Measurements from ENCODE around the gene PRKAR1B. TPM values are rescaled to one million over a fixed set of nuclear protein-coding genes. Genes with fewer than 3 reads are reported as not detected.

The PRKAR1B gene
- total and polyA plus RNA-seq, 7 experiments from 2014 or later, result 16.1 to 51.4 (median 28.7) TPM

DNA sequence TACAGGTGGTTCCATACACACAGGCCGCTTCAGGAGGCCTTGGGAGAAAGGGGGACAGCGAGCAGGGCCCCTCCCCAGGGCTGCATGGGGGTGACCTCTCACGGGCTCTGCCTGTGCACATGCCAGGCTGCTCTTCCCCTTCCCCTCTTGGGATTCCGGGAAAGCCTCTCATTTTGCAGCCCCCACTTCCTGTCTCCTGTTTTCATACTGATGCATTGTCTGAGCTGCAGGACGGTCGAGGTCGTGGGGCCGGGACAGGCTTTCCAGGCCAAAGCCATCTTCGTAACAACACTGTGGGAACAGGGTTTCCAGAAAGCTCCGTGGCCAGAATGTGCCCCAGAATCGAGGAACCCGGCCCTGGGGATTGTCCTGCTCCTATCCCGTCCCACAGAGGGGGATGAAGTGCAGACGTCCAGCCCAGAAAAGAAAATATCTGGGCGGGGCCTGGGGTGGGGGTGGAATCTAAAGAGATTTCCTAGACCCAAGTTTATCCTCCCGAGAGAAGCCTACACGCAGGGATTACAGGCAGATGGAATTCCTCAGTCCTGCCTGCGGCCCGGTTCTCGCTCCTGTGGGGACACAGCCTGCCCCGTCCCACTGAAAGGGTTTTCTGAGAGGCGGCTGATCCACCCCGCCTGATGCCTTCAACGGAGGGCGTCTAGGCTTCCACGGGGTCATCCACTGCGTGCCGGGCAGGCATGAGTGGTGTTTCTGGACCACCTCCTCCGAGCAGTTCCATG is 30.1 kb downstream of the PRKAR1B start:
- H3K9me3 ChIP-seq (ENCODE audit: control insufficient read depth in 2 of 3, low read length in 3 of 3), result no peaks in the 10 kb centered on the region
- no peaks in the 10 kb centered on the region for H3K27me3 ChIP-seq (ENCODE audit: control insufficient read depth in 2 of 2, insufficient read depth in 2 of 2, low read length in 2 of 2)
- no peaks in the 10 kb centered on the region for H3K27me3 Mint-ChIP-seq
- peaks cover 0 to 37% (median 0%) of the 10 kb centered on the region in 3 experiments for H3K36me3 ChIP-seq (ENCODE audit: control insufficient read depth in 2 of 3, insufficient read depth in 3 of 3, low read length in 3 of 3)
- intact Hi-C loops (cut with micrococcal nuclease), result no loop called here
- ChIA-PET CTCF (no interaction called here), POLR2A (no interaction called here)
- no peak overlapping the region for H3K4me3 Mint-ChIP-seq
- no peak for DNase-seq
- H3K36me3 Mint-ChIP-seq, result peaks cover 6 to 49% (median 18%) of the 10 kb centered on the region in 5 donors
- H3K4me3 ChIP-seq (ENCODE audit: low read length), result no peak overlapping the region
- no peak overlapping the region for H3K27ac ChIP-seq (ENCODE audit: low read depth, low read length)
- no peak for ATAC-seq
- H3K4me1 ChIP-seq (ENCODE audit: control insufficient read depth in 2 of 2, insufficient read depth in 2 of 2, low read length in 2 of 2), result no peaks in the 10 kb centered on the region
- H3K27ac Mint-ChIP-seq, result no peak overlapping the region
- H3K4me1 Mint-ChIP-seq, result peaks cover 0 to 21% (median 9%) of the 10 kb centered on the region in 7 donors
- peaks cover 0 to 6% (median under 1%) of the 10 kb centered on the region in 11 donors for H3K9me3 Mint-ChIP-seq

DNA sequence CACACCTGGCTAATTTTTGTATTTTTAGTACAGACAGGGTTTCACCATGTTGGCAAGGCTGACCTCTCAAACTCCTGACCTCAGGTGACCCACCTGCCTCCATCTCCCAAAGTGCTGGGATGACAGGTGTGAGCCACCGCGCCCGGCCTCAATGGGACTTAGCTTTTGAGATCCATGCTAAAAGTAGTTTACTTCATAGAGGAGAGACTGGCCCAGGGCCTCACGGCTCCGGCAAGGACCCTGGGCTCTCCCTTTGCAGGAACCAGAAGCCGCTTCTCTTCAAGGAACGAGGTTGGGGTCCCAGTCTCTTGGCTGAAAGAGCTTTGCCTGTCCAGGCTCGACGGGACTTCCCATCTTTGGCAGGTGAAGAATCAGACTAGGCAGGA is 30.7 kb downstream of the PRKAR1B start:
- ChIA-PET POLR2A (no interaction called here), CTCF (no interaction called here)
- Histone ChIP-seq H3K27me3 (ENCODE audit: control insufficient read depth in 2 of 2, insufficient read depth in 2 of 2, low read length in 2 of 2) (no peaks in the 10 kb centered on the region), H3K4me1 (ENCODE audit: control insufficient read depth in 2 of 2, insufficient read depth in 2 of 2, low read length in 2 of 2) (no peaks in the 10 kb centered on the region), H3K4me3 (ENCODE audit: low read length) (no peak overlapping the region), H3K27ac (ENCODE audit: low read depth, low read length) (no peak overlapping the region), H3K9me3 (ENCODE audit: control insufficient read depth in 2 of 3, low read length in 3 of 3) (no peaks in the 10 kb centered on the region), H3K36me3 (ENCODE audit: control insufficient read depth in 2 of 3, insufficient read depth in 3 of 3, low read length in 3 of 3) (peaks cover 0 to 37% (median 0%) of the 10 kb centered on the region in 3 experiments)
- intact Hi-C loops (cut with micrococcal nuclease), result no loop called here
- peaks cover 0 to 9% (median 3%) of the 10 kb centered on the region in 11 donors for H3K9me3 Mint-ChIP-seq
- no peak overlapping the region for H3K27ac Mint-ChIP-seq
- no peaks in the 10 kb centered on the region for H3K27me3 Mint-ChIP-seq
- no peak for ATAC-seq
- no peak overlapping the region for H3K4me3 Mint-ChIP-seq
- peaks cover 10 to 49% (median 20%) of the 10 kb centered on the region in 5 donors for H3K36me3 Mint-ChIP-seq
- H3K4me1 Mint-ChIP-seq, result peaks cover 0 to 18% (median 3%) of the 10 kb centered on the region in 7 donors
- no peak for DNase-seq

DNA sequence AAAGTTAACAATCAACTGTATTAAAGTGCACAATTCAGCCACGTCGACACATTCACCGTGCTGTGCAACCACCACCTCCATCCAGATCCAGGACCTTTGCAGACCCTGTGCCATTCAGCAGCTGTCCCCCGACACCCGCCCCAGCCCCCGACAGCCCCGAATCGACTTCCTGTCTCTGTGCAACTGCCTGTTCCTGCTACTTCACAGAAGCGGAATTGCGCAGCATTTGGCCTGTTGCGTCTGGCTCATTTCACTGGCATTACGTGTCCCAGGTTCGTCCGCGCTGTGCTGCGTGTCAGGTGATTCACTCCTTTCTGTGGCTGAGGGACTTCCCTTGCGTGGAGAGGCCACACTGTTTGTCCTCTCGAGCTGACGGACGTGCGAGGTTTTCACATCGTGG is 33.8 kb downstream of the PRKAR1B start:
- ChIA-PET CTCF (no interaction called here), POLR2A (interaction anchor here (0.6 kb wide), 1 partner anchor 13 kb away, joined by 10 read pairs; no protein-coding TSS in a partner anchor)
- no peaks in the 10 kb centered on the region for H3K4me1 ChIP-seq (ENCODE audit: control insufficient read depth in 2 of 2, insufficient read depth in 2 of 2, low read length in 2 of 2)
- no peak overlapping the region for H3K27ac Mint-ChIP-seq
- H3K4me3 ChIP-seq (ENCODE audit: low read length), result no peak overlapping the region
- peaks cover 0 to 9% (median 0%) of the 10 kb centered on the region in 7 donors for H3K4me1 Mint-ChIP-seq
- peaks cover 0 to 6% (median 0%) of the 10 kb centered on the region in 3 experiments for H3K9me3 ChIP-seq (ENCODE audit: control insufficient read depth in 2 of 3, low read length in 3 of 3)
- no peak overlapping the region for H3K4me3 Mint-ChIP-seq
- DNase-seq, result no peak
- peaks cover 0 to 21% (median 0%) of the 10 kb centered on the region in 3 experiments for H3K36me3 ChIP-seq (ENCODE audit: control insufficient read depth in 2 of 3, insufficient read depth in 3 of 3, low read length in 3 of 3)
- intact Hi-C loops (cut with micrococcal nuclease), result no loop called here
- no peak overlapping the region for H3K27ac ChIP-seq (ENCODE audit: low read depth, low read length)
- ATAC-seq, result no peak
- H3K36me3 Mint-ChIP-seq, result peaks cover 10 to 58% (median 28%) of the 10 kb centered on the region in 5 donors
- H3K27me3 ChIP-seq (ENCODE audit: control insufficient read depth in 2 of 2, insufficient read depth in 2 of 2, low read length in 2 of 2), result no peaks in the 10 kb centered on the region
- H3K9me3 Mint-ChIP-seq, result peaks cover 0 to 20% (median 11%) of the 10 kb centered on the region in 11 donors
- no peaks in the 10 kb centered on the region for H3K27me3 Mint-ChIP-seq

DNA sequence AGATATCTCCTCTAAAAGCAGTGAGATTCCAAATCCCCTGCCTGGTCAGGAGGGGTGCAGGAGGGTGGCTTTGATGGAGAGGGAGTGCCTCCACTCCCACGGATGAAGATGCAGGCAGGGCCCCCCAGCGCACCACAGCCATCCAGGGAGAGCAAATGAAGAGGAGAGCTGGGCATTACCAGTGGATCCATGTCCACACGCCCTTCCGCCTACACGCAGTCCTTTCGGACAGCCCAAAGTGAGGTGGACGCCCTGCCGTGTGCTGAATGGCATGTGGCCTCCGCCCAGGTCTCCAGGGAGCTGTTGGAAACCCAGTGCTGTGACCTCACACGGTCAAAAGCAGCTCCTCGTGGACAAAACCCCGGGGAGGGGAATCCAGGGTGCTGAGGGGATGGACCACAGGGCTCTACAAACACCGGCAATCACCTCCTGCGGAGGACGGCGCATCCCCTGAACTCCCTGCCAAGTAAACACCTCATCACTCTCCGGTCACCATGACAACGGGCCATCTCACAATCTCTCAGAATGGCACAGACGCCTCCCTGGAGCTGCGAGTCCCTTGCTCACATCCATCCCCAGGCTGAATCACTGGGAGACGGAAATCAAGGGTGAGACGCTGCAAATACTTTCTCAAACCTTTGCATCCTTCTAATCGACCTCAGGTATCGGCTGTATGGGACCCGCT is 35.6 kb downstream of the PRKAR1B start:
- no peak for ATAC-seq
- CTCF ChIA-PET, result no interaction called here
- POLR2A ChIA-PET, result no interaction called here
- Histone ChIP-seq H3K9me3 (ENCODE audit: control insufficient read depth in 2 of 3, low read length in 3 of 3) (peaks cover 0 to 12% (median 0%) of the 10 kb centered on the region in 3 experiments), H3K36me3 (ENCODE audit: control insufficient read depth in 2 of 3, insufficient read depth in 3 of 3, low read length in 3 of 3) (peaks cover 0 to 12% (median 0%) of the 10 kb centered on the region in 3 experiments), H3K27ac (ENCODE audit: low read depth, low read length) (no peak overlapping the region), H3K27me3 (ENCODE audit: control insufficient read depth in 2 of 2, insufficient read depth in 2 of 2, low read length in 2 of 2) (no peaks in the 10 kb centered on the region), H3K4me3 (ENCODE audit: low read length) (no peak overlapping the region), H3K4me1 (ENCODE audit: control insufficient read depth in 2 of 2, insufficient read depth in 2 of 2, low read length in 2 of 2) (no peaks in the 10 kb centered on the region)
- Mint-ChIP-seq H3K4me3 (no peak overlapping the region), H3K27ac (no peak overlapping the region), H3K4me1 (peaks cover 0 to 15% (median 0%) of the 10 kb centered on the region in 7 donors), H3K9me3 (peaks cover 0 to 34% (median 18%) of the 10 kb centered on the region in 11 donors), H3K36me3 (peaks cover 16 to 67% (median 40%) of the 10 kb centered on the region in 5 donors), H3K27me3 (no peaks in the 10 kb centered on the region)
- DNase-seq, result no peak
- intact Hi-C loops (cut with micrococcal nuclease), result no loop called here

DNA sequence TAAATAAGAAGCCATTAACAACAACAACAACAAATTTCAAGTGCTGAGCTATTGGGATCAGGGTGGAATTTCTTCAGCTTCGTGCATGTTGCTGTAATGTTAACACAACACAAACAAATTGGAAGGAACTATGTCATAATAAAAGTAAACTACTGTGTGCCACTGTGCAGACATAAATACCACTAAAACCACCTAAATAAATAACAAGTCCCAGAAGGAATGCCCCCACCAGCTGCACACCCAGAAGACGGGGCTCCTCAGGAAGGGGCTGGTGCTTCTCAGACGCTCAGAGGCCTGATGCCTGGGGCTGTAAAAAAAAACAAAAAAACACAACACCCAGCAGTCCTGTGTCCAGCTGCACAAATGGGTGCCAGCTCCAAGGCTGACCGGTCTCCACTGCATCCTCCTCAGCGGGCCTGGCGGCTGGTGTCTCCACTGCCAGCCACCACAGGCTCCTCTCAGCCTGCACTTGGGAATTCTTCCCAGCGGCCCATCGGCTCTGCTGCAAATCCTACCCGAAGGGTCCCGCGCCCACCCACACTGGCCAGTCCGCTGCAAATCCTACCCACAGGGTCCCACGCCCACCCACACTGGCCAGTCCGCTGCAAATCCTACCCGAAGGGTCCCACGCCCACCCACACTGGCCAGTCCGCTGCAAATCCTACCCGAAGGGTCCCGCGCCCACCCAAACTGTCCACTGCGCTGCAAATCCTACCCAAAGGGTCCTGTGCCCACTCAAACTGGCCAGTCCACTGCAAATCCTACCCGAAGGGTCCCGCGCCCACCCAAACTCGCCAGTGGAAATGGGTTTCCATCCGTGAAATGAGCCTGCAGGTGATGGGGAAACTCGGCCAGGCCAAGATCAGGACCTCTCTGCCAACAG is 36.4 kb downstream of the PRKAR1B start:
- no peak for DNase-seq

DNA sequence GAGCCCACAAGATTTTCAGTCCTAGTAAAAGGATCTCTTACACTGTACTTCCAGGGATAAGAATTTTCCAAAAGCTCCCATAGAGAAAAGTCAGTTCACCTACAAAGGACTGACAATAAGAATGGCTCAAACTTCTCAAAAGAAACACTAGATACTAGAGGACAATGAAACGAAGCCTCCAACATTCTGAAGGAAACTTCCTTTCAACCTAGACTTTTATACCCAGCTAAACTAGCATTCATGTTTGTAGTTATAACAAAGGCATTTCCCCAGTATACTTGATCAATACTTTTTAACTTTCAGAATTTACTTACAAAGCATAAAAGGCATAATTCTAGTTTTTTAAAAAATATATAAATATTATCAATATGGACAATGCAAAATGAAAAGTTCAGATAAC is 41.5 kb downstream of the PRKAR1B start:
- CTCF ChIA-PET, result interaction anchor here (0.6 kb wide), 1 partner anchor 68 kb away, joined by 4 read pairs; no protein-coding TSS in a partner anchor

More for the DNA sequence above, 36.4 kb downstream of the PRKAR1B start:
- no peak overlapping the region for H3K27ac ChIP-seq (ENCODE audit: low read depth, low read length)
- H3K4me3 Mint-ChIP-seq, result no peak overlapping the region
- H3K4me3 ChIP-seq (ENCODE audit: low read length), result no peak overlapping the region
- H3K27ac Mint-ChIP-seq, result no peak overlapping the region
- CTCF ChIA-PET, result no interaction called here
- H3K4me1 ChIP-seq (ENCODE audit: control insufficient read depth in 2 of 2, insufficient read depth in 2 of 2, low read length in 2 of 2), result no peaks in the 10 kb centered on the region
- peaks cover 16 to 67% (median 42%) of the 10 kb centered on the region in 5 donors for H3K36me3 Mint-ChIP-seq
- peaks cover 0 to 42% (median 22%) of the 10 kb centered on the region in 11 donors for H3K9me3 Mint-ChIP-seq
- peaks cover 0 to 19% (median 0%) of the 10 kb centered on the region in 3 experiments for H3K9me3 ChIP-seq (ENCODE audit: control insufficient read depth in 2 of 3, low read length in 3 of 3)
- ATAC-seq, result no peak
- H3K27me3 Mint-ChIP-seq, result no peaks in the 10 kb centered on the region
- peaks cover 0 to 10% (median 0%) of the 10 kb centered on the region in 3 experiments for H3K36me3 ChIP-seq (ENCODE audit: control insufficient read depth in 2 of 3, insufficient read depth in 3 of 3, low read length in 3 of 3)
- H3K27me3 ChIP-seq (ENCODE audit: control insufficient read depth in 2 of 2, insufficient read depth in 2 of 2, low read length in 2 of 2), result no peaks in the 10 kb centered on the region
- POLR2A ChIA-PET, result interaction anchor here (0.6 kb wide), 1 partner anchor 13 kb away, joined by 3 read pairs; no protein-coding TSS in a partner anchor
- intact Hi-C loops (cut with micrococcal nuclease), result no loop called here
- peaks cover 0 to 15% (median 0%) of the 10 kb centered on the region in 7 donors for H3K4me1 Mint-ChIP-seq

More for the DNA sequence above, 41.5 kb downstream of the PRKAR1B start:
- Histone ChIP-seq H3K27me3 (ENCODE audit: control insufficient read depth in 2 of 2, insufficient read depth in 2 of 2, low read length in 2 of 2) (no peaks in the 10 kb centered on the region), H3K4me3 (ENCODE audit: low read length) (no peak overlapping the region), H3K4me1 (ENCODE audit: control insufficient read depth in 2 of 2, insufficient read depth in 2 of 2, low read length in 2 of 2) (no peaks in the 10 kb centered on the region), H3K27ac (ENCODE audit: low read depth, low read length) (no peak overlapping the region), H3K36me3 (ENCODE audit: control insufficient read depth in 2 of 3, insufficient read depth in 3 of 3, low read length in 3 of 3) (peaks cover 0 to 14% (median 0%) of the 10 kb centered on the region in 3 experiments), H3K9me3 (ENCODE audit: control insufficient read depth in 2 of 3, low read length in 3 of 3) (peaks cover 0 to 24% (median 4%) of the 10 kb centered on the region in 3 experiments)
- Mint-ChIP-seq H3K4me1 (peaks cover 0 to 6% (median 0%) of the 10 kb centered on the region in 7 donors), H3K27ac (no peak overlapping the region), H3K4me3 (no peak overlapping the region), H3K27me3 (no peaks in the 10 kb centered on the region), H3K9me3 (peaks cover 0 to 42% (median 28%) of the 10 kb centered on the region in 11 donors), H3K36me3 (peaks cover 7 to 49% (median 44%) of the 10 kb centered on the region in 5 donors)
- POLR2A ChIA-PET, result interaction anchor here (2.8 kb wide), 1 partner anchor 17 kb away, joined by 9 read pairs; no protein-coding TSS in a partner anchor
- intact Hi-C loops (cut with micrococcal nuclease), result no loop called here
- ATAC-seq (no peak), DNase-seq (no peak)

Data from naive thymus-derived CD4-positive, alpha-beta T cell (primary cell).